ENCODE results near the gene MBD6. TPM values are rescaled to one million over a fixed set of nuclear protein-coding genes. Genes with fewer than 3 reads are reported as not detected.

The MBD6 gene
- total and polyA plus RNA-seq, 2 of the 4 experiments (the other 2 are of a cell fraction): 0.90 to 9.3 TPM

DNA sequence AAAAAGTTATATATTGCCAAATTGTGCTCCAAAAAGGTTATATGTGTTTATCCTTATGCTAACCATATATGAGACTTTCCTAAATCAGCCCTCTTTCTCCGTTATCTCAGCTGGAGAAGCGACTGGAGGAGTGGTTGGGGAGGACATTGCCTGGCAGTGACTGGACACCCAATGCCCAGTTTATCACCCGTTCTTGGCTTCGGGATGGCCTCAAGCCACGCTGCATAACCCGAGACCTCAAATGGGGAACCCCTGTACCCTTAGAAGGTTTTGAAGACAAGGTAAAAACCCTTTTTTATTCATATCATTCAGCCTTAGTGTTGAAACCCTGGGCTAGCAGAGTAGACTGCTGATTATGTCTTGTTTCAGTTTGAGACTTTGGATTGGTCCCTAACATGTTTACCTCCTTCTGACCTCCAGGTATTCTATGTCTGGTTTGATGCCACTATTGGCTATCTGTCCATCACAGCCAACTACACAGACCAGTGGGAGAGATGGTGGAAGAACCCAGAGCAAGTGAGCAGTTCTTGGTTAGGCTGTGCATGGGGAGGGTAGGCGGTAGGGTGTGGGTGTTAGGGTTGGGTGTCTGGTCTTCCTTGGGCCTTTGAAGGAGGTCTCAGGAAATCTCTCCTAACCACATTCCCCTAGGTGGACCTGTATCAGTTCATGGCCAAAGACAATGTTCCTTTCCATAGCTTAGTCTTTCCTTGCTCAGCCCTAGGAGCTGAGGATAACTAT, 10.9 kb upstream of the MBD6 start:
- Histone ChIP-seq H3K4me1 (ENCODE audit: control insufficient read depth, insufficient read depth, low read length) (no peaks in the 10 kb centered on the region), H4K20me1 (ENCODE audit: insufficient read depth, low read length) (peaks cover 62% of the 10 kb centered on the region), H4K91ac (ENCODE audit: insufficient read depth, low read depth, low read length) (no peak overlapping the region), H3K9ac (ENCODE audit: low read depth, low read length) (no peak overlapping the region), H3K56ac (ENCODE audit: extremely low read depth, insufficient read depth, low read length) (no peak overlapping the region), H2AK9ac (replicated peaks; ENCODE audit: low read depth, low read length, poor library complexity) (no peak overlapping the region), H3K14ac (replicated peaks; ENCODE audit: low read depth, low read length) (no peak overlapping the region), H2BK15ac (ENCODE audit: low read depth, low read length) (no peak overlapping the region), H3K4me3 (ENCODE audit: insufficient read depth, low read depth, low read length) (no peak overlapping the region), H3K36me3 (ENCODE audit: control insufficient read depth, insufficient read depth, low read length) (peaks cover 67% of the 10 kb centered on the region), H3K79me1 (ENCODE audit: low read depth in 1 of 2, low read length in 2 of 2) (peaks cover 24 to 60% of the 10 kb centered on the region in 2 experiments), H4K5ac (ENCODE audit: low read depth, low read length) (no peak overlapping the region), H4K8ac (ENCODE audit: low read depth in 2 of 2, low read length in 2 of 2) (no peak overlapping the region), H3K27ac (ENCODE audit: insufficient read depth, low read length) (no peak overlapping the region), H3K9me1 (ENCODE audit: insufficient read depth, low read length) (peaks cover 3% of the 10 kb centered on the region; the same call in 1 of the 2 replicates), H3K27me3 (ENCODE audit: control insufficient read depth, insufficient read depth, low read length) (no peaks in the 10 kb centered on the region), H3K4ac (ENCODE audit: low read depth, low read length) (no peak overlapping the region), H2AFZ (replicated peaks; ENCODE audit: low read length, poor library complexity) (no peak overlapping the region), H3K18ac (ENCODE audit: low read depth, low read length) (no peak overlapping the region), H2AK5ac (ENCODE audit: low read depth, low read length) (no peak overlapping the region), H2BK5ac (ENCODE audit: low read depth, low read length, poor library complexity, severe bottlenecking) (no peak overlapping the region), H3K9me3 (ENCODE audit: control insufficient read depth, insufficient read depth, low read length) (no peaks in the 10 kb centered on the region), H2BK20ac (ENCODE audit: low read depth, low read length) (no peak overlapping the region), H3K4me2 (ENCODE audit: low read depth, low read length) (no peak overlapping the region), H2BK120ac (ENCODE audit: low read depth, low read length) (no peak overlapping the region), H3K23ac (ENCODE audit: low read depth, low read length) (no peak overlapping the region)
- ChIA-PET POLR2A (ENCODE audit: unreplicated experiment) (interaction anchor here (0.6 kb wide), 1 partner anchor 122 kb away, joined by 5 read pairs; no protein-coding TSS in a partner anchor), CTCF (no interaction called here)
- in situ Hi-C loops (cut with MboI; ENCODE audit: low sequenced_read_pairs): no loop called here
- no peak for DNase-seq
- no peak for TF ChIP-seq MXI1 (IDR thresholded peaks at IDR 0.05; ENCODE audit: borderline replicate concordance, low read depth, low read length)
- TF ChIP-seq MAFK (IDR thresholded peaks at IDR 0.05; ENCODE audit: low read depth, low read length): no peak
- TF ChIP-seq, protein P1, sequence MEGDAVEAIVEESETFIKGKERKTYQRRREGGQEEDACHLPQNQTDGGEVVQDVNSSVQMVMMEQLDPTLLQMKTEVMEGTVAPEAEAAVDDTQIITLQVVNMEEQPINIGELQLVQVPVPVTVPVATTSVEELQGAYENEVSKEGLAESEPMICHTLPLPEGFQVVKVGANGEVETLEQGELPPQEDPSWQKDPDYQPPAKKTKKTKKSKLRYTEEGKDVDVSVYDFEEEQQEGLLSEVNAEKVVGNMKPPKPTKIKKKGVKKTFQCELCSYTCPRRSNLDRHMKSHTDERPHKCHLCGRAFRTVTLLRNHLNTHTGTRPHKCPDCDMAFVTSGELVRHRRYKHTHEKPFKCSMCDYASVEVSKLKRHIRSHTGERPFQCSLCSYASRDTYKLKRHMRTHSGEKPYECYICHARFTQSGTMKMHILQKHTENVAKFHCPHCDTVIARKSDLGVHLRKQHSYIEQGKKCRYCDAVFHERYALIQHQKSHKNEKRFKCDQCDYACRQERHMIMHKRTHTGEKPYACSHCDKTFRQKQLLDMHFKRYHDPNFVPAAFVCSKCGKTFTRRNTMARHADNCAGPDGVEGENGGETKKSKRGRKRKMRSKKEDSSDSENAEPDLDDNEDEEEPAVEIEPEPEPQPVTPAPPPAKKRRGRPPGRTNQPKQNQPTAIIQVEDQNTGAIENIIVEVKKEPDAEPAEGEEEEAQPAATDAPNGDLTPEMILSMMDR (conservative IDR thresholded peaks at IDR 0.05; ENCODE audit: low read depth, low read length): no peak
- no peak for TF ChIP-seq CEBPB (IDR thresholded peaks at IDR 0.05; ENCODE audit: low read depth, low read length)
- TF ChIP-seq CHD1 (IDR thresholded peaks at IDR 0.05; ENCODE audit: low read depth, low read length): no peak
- TF ChIP-seq, protein P2, sequence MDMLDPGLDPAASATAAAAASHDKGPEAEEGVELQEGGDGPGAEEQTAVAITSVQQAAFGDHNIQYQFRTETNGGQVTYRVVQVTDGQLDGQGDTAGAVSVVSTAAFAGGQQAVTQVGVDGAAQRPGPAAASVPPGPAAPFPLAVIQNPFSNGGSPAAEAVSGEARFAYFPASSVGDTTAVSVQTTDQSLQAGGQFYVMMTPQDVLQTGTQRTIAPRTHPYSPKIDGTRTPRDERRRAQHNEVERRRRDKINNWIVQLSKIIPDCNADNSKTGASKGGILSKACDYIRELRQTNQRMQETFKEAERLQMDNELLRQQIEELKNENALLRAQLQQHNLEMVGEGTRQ (IDR thresholded peaks at IDR 0.05; ENCODE audit: low read depth, low read length): no peak
- TF ChIP-seq FOS (IDR thresholded peaks at IDR 0.05; ENCODE audit: low read depth, low read length): no peak
- TF ChIP-seq RFX5 (IDR thresholded peaks at IDR 0.05; ENCODE audit: low read depth, low read length): no peak
- no peak for TF ChIP-seq MAZ (IDR thresholded peaks at IDR 0.05; ENCODE audit: borderline replicate concordance, low read depth, low read length)
- no peak for TF ChIP-seq BHLHE40 (IDR thresholded peaks at IDR 0.05; ENCODE audit: low read depth, low read length)
- TF ChIP-seq POLR2A (IDR thresholded peaks at IDR 0.05; ENCODE audit: low read depth, low read length): no peak
- no peak for TF ChIP-seq ELK1 (IDR thresholded peaks at IDR 0.05; ENCODE audit: borderline replicate concordance, low read depth, low read length)
- TF ChIP-seq NFE2L2 (IDR thresholded peaks at IDR 0.05; ENCODE audit: low read depth, low read length): no peak
- no peak for TF ChIP-seq RAD21 (IDR thresholded peaks at IDR 0.05; ENCODE audit: low read length)
- no peak for TF ChIP-seq RCOR1 (IDR thresholded peaks at IDR 0.05; ENCODE audit: insufficient replicate concordance, low read length)
- no peak for TF ChIP-seq SMC3 (IDR thresholded peaks at IDR 0.05; ENCODE audit: low read depth, low read length)
- no peak for ATAC-seq (ENCODE audit: low read depth)
- intact Hi-C loops (cut with micrococcal nuclease): no loop called here
- BruUV-seq (replicated peaks): no TSS peak
- dilution Hi-C loops (cut with HindIII; ENCODE audit: low sequenced_read_pairs, unreplicated experiment): no loop called here
- 100% methylated on average over 1 of the region's 7 CpGs; no CpG with 5 or more reads in 1 of the 2 experiments for WGBS, 2 experiments (ENCODE audit: extremely low coverage in 2 of 2, insufficient read length in 1 of 2)
